K562 (cell line): ENCODE measurements around the gene ABHD8. TPM values are rescaled to one million over a fixed set of nuclear protein-coding genes. Genes with fewer than 3 reads are reported as not detected.

Experiments used
- BRCA1 ChIP-seq, 2 experiments: fragments of 450-650 bp in 1 of 2; sonication (generic) in 1 of 2; formaldehyde crosslinking in 1 of 2; IDR thresholded peaks; 2 replicates each; pipeline versions ENCODE4 v1.5.0 to v1.6.1; 2017 to 2020; ENCODE audit warnings: mild to moderate bottlenecking in 1 of 2, missing genetic modification reagents in 1 of 2
- CEBPG ChIP-seq, 3 experiments: fragments of 200-800 bp in 1 of 3; sonication (Bioruptor generic) in 1 of 3; sonication (generic) in 1 of 3; formaldehyde crosslinking in 1 of 3; IDR thresholded peaks in 2 of 3; conservative IDR thresholded peaks in 1 of 3; 2 replicates each; pipeline versions ENCODE4 v1.6.1 to v1.8.0; 2016 to 2022; ENCODE audit warnings: missing compliant biosample characterization in 2 of 3, missing genetic modification characterization in 2 of 3, mild to moderate bottlenecking in 1 of 3, missing genetic modification reagents in 1 of 3
- ETV6 ChIP-seq, 3 experiments: fragments of 150-350 bp in 1 of 3; sonication (generic) in 1 of 3; formaldehyde crosslinking in 1 of 3; IDR thresholded peaks; 2 replicates each; pipeline versions ENCODE4 v1.6.1 to v1.8.0; 2014 to 2022; ENCODE audit warnings: borderline replicate concordance in 2 of 3, low read depth in 2 of 3, antibody characterized with exemption in 1 of 3, low read length in 1 of 3, mild to moderate bottlenecking in 1 of 3, missing genetic modification reagents in 1 of 3
- JUN ChIP-seq, 2 experiments: sonication (generic) in 1 of 2; formaldehyde crosslinking in 1 of 2; IDR thresholded peaks; 2 replicates each; pipeline versions ENCODE4 v1.6.1 to v1.8.0; 2012 to 2022; ENCODE audit warnings: borderline replicate concordance in 2 of 2, mild to moderate bottlenecking in 2 of 2, improper control_type of control experiment in 1 of 2, low read depth in 1 of 2, low read length in 1 of 2, missing genetic modification reagents in 1 of 2
- MXI1 ChIP-seq: IDR thresholded peaks from 2 replicates; pipeline ENCODE4 v1.6.1; 2011; ENCODE audit warnings: low read depth, mild to moderate bottlenecking, improper control_type of control experiment, low read length
- POLR2G ChIP-seq: fragments of 200-400 bp; formaldehyde crosslinking; IDR thresholded peaks from 2 replicates; pipeline ENCODE4 v1.6.1; 2017; ENCODE audit warnings: low read depth, mild to moderate bottlenecking, antibody characterized with exemption, low read length, moderate library complexity
- SRSF1 ChIP-seq: fragments of 200-400 bp; formaldehyde crosslinking; IDR thresholded peaks from 2 replicates; pipeline ENCODE4 v1.6.1; 2017; ENCODE audit warnings: mild to moderate bottlenecking, low read depth, low read length, moderate library complexity
- XRCC5 ChIP-seq: fragments of 200-400 bp; formaldehyde crosslinking; IDR thresholded peaks from 2 replicates; pipeline ENCODE4 v1.6.1; 2017; ENCODE audit warnings: low read depth, mild to moderate bottlenecking, low read length
- polyA plus RNA-seq, 8 experiments: library from polyadenylated mRNA; depleted of rRNA in 4 of 8; stranded (reverse) in 5 of 8; unstranded in 3 of 8; fragments of >200 nt; fragmentation: Nextera tagmentation in 2 of 8; fragmentation: Illumina TruSeq in 1 of 8; extraction: Ambion mirVana in 2 of 8; extraction: Trizol in 1 of 8; gene quantifications; 2 replicates each; pipeline versions ENCODE4 v1.2.1 to v1.2.3, GENCODE V29; 2011 to 2014; ENCODE audit warnings: inconsistent platforms in 1 of 8, missing spikeins in 1 of 8
- total RNA-seq, 7 experiments: library from RNA; depleted of rRNA in 6 of 7; stranded (reverse); fragments of >200 nt in 6 of 7; fragmentation: Illumina TruSeq in 2 of 7; extraction: Trizol in 2 of 7; gene quantifications; 2 replicates each; pipeline versions ENCODE4 v1.2.1 to v1.2.3, GENCODE V29; 2011 to 2021; ENCODE audit warnings: low replicate concordance in 1 of 7
- TF ChIP-seq, protein P1 (sequence below), 2 experiments: fragments of 150-350 bp in 1 of 2; IDR thresholded peaks; 2 replicates each; pipeline ENCODE4 v1.6.1; 2012 to 2016; ENCODE audit warnings: low read depth in 2 of 2, low read length in 2 of 2, mild to moderate bottlenecking in 1 of 2, moderate library complexity in 1 of 2
- TF ChIP-seq, protein P2 (sequence below): fragments of 250-450 bp; sonication (Bioruptor Pico); IDR thresholded peaks from 2 replicates; pipeline ENCODE4 v1.5.0; 2020; ENCODE audit warnings: mild to moderate bottlenecking, borderline replicate concordance

ABHD8 gene
- total and polyA plus RNA-seq, 9 of the 15 experiments (the other 6 are each of a cell fraction or from before 2014, with no cell fraction given): 0.04 to 6.6 (median 2.0) TPM; not detected in 1

DNA sequence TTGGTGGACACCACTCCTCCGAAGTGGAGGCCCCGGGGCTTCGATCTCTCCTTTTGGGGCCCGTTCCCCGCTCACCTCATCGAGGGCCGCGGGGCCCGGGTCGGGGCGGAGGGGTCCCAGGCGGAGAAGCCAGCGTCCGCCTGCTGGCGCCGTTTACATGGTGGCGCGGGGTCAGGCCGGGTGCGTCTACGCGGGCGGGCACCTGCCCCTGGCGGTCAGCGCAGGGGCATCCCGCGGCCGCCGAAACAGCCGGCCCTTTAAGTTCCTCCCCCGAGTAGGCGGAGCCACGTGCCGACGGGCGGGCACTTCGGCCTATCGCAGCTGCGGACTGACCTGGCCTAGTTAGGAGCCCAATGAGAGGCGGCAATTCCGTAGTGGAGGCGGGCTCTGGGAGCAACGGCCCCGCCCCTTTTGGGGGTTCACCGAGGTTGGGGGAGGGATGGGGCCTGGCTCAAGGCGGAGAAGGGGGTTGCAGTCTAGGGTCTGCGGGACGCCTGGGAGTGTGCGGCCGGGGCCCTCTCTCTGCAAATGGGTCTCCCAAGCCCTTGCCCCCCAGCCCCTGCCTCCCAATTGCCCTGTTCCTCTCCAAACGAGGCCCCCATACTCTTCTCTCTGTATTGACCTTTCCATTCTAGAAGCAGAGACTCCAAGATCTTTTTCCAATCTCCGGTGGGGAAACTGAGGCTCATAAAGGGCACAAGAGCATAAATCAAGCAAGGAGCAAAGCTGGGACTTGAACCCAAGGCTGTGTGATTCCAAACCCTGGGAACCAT is at the start of gene ABHD8 (continued):
- TF ChIP-seq, protein P1, sequence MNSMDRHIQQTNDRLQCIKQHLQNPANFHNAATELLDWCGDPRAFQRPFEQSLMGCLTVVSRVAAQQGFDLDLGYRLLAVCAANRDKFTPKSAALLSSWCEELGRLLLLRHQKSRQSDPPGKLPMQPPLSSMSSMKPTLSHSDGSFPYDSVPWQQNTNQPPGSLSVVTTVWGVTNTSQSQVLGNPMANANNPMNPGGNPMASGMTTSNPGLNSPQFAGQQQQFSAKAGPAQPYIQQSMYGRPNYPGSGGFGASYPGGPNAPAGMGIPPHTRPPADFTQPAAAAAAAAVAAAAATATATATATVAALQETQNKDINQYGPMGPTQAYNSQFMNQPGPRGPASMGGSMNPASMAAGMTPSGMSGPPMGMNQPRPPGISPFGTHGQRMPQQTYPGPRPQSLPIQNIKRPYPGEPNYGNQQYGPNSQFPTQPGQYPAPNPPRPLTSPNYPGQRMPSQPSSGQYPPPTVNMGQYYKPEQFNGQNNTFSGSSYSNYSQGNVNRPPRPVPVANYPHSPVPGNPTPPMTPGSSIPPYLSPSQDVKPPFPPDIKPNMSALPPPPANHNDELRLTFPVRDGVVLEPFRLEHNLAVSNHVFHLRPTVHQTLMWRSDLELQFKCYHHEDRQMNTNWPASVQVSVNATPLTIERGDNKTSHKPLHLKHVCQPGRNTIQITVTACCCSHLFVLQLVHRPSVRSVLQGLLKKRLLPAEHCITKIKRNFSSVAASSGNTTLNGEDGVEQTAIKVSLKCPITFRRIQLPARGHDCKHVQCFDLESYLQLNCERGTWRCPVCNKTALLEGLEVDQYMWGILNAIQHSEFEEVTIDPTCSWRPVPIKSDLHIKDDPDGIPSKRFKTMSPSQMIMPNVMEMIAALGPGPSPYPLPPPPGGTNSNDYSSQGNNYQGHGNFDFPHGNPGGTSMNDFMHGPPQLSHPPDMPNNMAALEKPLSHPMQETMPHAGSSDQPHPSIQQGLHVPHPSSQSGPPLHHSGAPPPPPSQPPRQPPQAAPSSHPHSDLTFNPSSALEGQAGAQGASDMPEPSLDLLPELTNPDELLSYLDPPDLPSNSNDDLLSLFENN (IDR thresholded peaks at IDR 0.05; ENCODE audit: low read depth in 2 of 2, low read length in 2 of 2): peak in 1 of 2 experiments; percentile 37; a peak in 1 of 4 replicates
- 0 out of 2 replicates have a peak, but pooled peaks have one; percentile 11 for TF ChIP-seq JUN (IDR thresholded peaks at IDR 0.05; ENCODE audit: borderline replicate concordance, low read depth, low read length)
- no peak for TF ChIP-seq JUN (CRISPR knock-in tag; IDR thresholded peaks at IDR 0.05; ENCODE audit: borderline replicate concordance)
- TF ChIP-seq, protein P2, sequence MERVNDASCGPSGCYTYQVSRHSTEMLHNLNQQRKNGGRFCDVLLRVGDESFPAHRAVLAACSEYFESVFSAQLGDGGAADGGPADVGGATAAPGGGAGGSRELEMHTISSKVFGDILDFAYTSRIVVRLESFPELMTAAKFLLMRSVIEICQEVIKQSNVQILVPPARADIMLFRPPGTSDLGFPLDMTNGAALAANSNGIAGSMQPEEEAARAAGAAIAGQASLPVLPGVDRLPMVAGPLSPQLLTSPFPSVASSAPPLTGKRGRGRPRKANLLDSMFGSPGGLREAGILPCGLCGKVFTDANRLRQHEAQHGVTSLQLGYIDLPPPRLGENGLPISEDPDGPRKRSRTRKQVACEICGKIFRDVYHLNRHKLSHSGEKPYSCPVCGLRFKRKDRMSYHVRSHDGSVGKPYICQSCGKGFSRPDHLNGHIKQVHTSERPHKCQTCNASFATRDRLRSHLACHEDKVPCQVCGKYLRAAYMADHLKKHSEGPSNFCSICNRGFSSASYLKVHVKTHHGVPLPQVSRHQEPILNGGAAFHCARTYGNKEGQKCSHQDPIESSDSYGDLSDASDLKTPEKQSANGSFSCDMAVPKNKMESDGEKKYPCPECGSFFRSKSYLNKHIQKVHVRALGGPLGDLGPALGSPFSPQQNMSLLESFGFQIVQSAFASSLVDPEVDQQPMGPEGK (CRISPR knock-in tag): no peak
- peak; percentile 27; the same call in 1 of the 2 replicates for TF ChIP-seq MXI1
- TF ChIP-seq CEBPG (CRISPR knock-in tag; IDR thresholded peaks at IDR 0.05): 0 out of 2 replicates have a peak, but pooled peaks have one; percentile 28
- no peak for TF ChIP-seq CEBPG (tag; conservative IDR thresholded peaks at IDR 0.05 in 1 of 2, IDR thresholded peaks at IDR 0.05 in 1 of 2)
- TF ChIP-seq ETV6 (IDR thresholded peaks at IDR 0.05; ENCODE audit: borderline replicate concordance in 1 of 2, low read depth in 2 of 2, low read length in 1 of 2): no peak
- no peak for TF ChIP-seq ETV6 (CRISPR knock-in tag; IDR thresholded peaks at IDR 0.05; ENCODE audit: borderline replicate concordance)
- TF ChIP-seq XRCC5: peak; percentile 55; the same call in 1 of the 2 replicates
- TF ChIP-seq BRCA1 (IDR thresholded peaks at IDR 0.05): no peak
- no peak for TF ChIP-seq BRCA1 (CRISPR knock-in tag; IDR thresholded peaks at IDR 0.05)
- TF ChIP-seq POLR2G: peak; percentile 88
- no peak for TF ChIP-seq SRSF1
